Endothelial cell of umbilical vein (primary cell): ENCODE measurements around the gene ZHX3. TPM values are rescaled to one million over a fixed set of nuclear protein-coding genes. Genes with fewer than 3 reads are reported as not detected.

Experiments used
- BruUV-seq: library from RNA; stranded (reverse); fragments of 400-500 nt; replicated peaks from 2 replicates; lab custom pipeline; 2021; lab: Mats Ljungman, UMichigan
- CTCF ChIA-PET: fragments of 300-600, 350-600 bp; sonication (Branson Sonifier 250); formaldehyde crosslinking; loops from one replicate; lab custom pipeline; 2021; ENCODE audit warnings: antibody characterized with exemption, inconsistent platforms; lab: Charles Lee
- POLR2A ChIA-PET: fragments of 300-600, 350-600 bp; sonication (Branson Sonifier 250); formaldehyde crosslinking; loops from one replicate; lab custom pipeline; 2021; ENCODE audit warnings: antibody characterized with exemption, inconsistent platforms; lab: Charles Lee
- DNase-seq: peaks from one replicate; pipeline ENCODE4 v3.0.0-alpha.2; 2011; ENCODE audit warnings: low read depth, low spot score
- FAIRE-seq: peaks from 2 replicates; lab custom pipeline; 2011; peaks lifted over from hg19 to GRCh38; lab: Jason Lieb, UNC
- H2AFZ ChIP-seq: 2 replicates; pipeline ENCODE4 v1.6.0; 2012; ENCODE audit warnings: low read depth, low read length, control low read depth, inconsistent platforms
- H3K27ac ChIP-seq: 2 replicates; pipeline ENCODE4 v1.5.1; 2011; ENCODE audit warnings: low read depth, mild to moderate bottlenecking, control low read depth, low read length, moderate library complexity; ENCODE audit not compliant: insufficient read depth
- H3K27me3 ChIP-seq, 2 experiments: 2 replicates each; pipeline versions ENCODE4 v1.6.0 to v1.6.1; 2011; ENCODE audit warnings: low read length in 2 of 2, mixed read lengths in 1 of 2; ENCODE audit not compliant: control insufficient read depth in 2 of 2, insufficient read depth in 2 of 2
- H3K36me3 ChIP-seq, 2 experiments: 2 replicates in 1 of 2; 3 replicates in 1 of 2; pipeline ENCODE4 v1.5.1; 2011; ENCODE audit warnings: low read length in 2 of 2, mild to moderate bottlenecking in 1 of 2, moderate library complexity in 1 of 2; ENCODE audit not compliant: control insufficient read depth in 2 of 2, insufficient read depth in 2 of 2; ENCODE audit errors: extremely low read depth in 1 of 2
- H3K4me1 ChIP-seq: 3 replicates; pipeline ENCODE4 v1.5.1; 2011; ENCODE audit warnings: mild to moderate bottlenecking, low read length; ENCODE audit not compliant: control insufficient read depth, insufficient read depth; ENCODE audit errors: extremely low read depth
- H3K4me2 ChIP-seq: 2 replicates; pipeline ENCODE4 v1.6.1; 2011; ENCODE audit warnings: low read length, control low read depth, mixed read lengths; ENCODE audit not compliant: insufficient read depth
- H3K4me3 ChIP-seq, 3 experiments: fragments of 200-600 bp in 1 of 3; sonication (generic), shearing (Covaris generic) in 1 of 3; replicated peaks in 1 of 3; 2 replicates each; pipeline ENCODE4 v1.5.1; 2011 to 2016; ENCODE audit warnings: control low read depth in 3 of 3, low read length in 3 of 3, mild to moderate bottlenecking in 2 of 3, inconsistent platforms in 1 of 3, low read depth in 1 of 3, moderate library complexity in 1 of 3; ENCODE audit not compliant: insufficient read depth in 1 of 3
- H3K79me2 ChIP-seq: 2 replicates; pipeline ENCODE4 v1.6.0; 2012; ENCODE audit warnings: low read length, inconsistent platforms; ENCODE audit not compliant: control insufficient read depth, insufficient read depth
- H3K9ac ChIP-seq: replicated peaks from 2 replicates; pipeline ENCODE3; 2011; ENCODE audit warnings: low read length, control low read depth; ENCODE audit not compliant: insufficient read depth; ENCODE audit errors: extremely low read depth
- H3K9me1 ChIP-seq: replicated peaks from 3 replicates; pipeline ENCODE4 v1.6.0; 2011; ENCODE audit warnings: mild to moderate bottlenecking, low read length; ENCODE audit not compliant: control insufficient read depth, insufficient read depth; ENCODE audit errors: extremely low read depth
- H3K9me3 ChIP-seq: replicated peaks from 2 replicates; pipeline ENCODE4 v1.5.1; 2012; ENCODE audit warnings: low read length, inconsistent platforms; ENCODE audit not compliant: control insufficient read depth, insufficient read depth
- H4K20me1 ChIP-seq: replicated peaks from 2 replicates; pipeline ENCODE3; 2011; ENCODE audit warnings: mild to moderate bottlenecking, low read length; ENCODE audit not compliant: control insufficient read depth, insufficient read depth; ENCODE audit errors: extremely low read depth
- EZH2 ChIP-seq: IDR thresholded peaks from 2 replicates; pipeline ENCODE4 v1.6.1; 2012; ENCODE audit warnings: borderline replicate concordance, low read depth, mild to moderate bottlenecking, moderate library complexity, low read length, inconsistent platforms; ENCODE audit not compliant: severe bottlenecking
- FOS ChIP-seq: IDR thresholded peaks from 2 replicates; pipeline ENCODE4 v1.6.1; 2011; ENCODE audit warnings: mild to moderate bottlenecking, low read length, moderate library complexity, borderline replicate concordance; ENCODE audit not compliant: insufficient read depth
- GATA2 ChIP-seq: IDR thresholded peaks from 2 replicates; pipeline ENCODE4 v1.7.0; 2011; ENCODE audit warnings: low read depth, mild to moderate bottlenecking, moderate library complexity, mixed read lengths, low read length; ENCODE audit not compliant: insufficient read length, insufficient read depth
- JUN ChIP-seq: IDR thresholded peaks from 2 replicates; pipeline ENCODE4 v1.6.1; 2011; ENCODE audit warnings: borderline replicate concordance, low read depth; ENCODE audit not compliant: insufficient read length, insufficient read depth
- MYC ChIP-seq: IDR thresholded peaks from one replicate; pipeline ENCODE4 v1.6.1; 2011; ENCODE audit warnings: mild to moderate bottlenecking, low read depth, low read length
- POLR2A ChIP-seq: IDR thresholded peaks from 2 replicates; pipeline ENCODE4 v1.6.1; 2012; ENCODE audit warnings: low read depth, mild to moderate bottlenecking, control low read depth, low read length
- POLR2AphosphoS5 ChIP-seq: IDR thresholded peaks from 2 replicates; pipeline ENCODE4 v1.6.1; 2012; ENCODE audit warnings: low read depth, mild to moderate bottlenecking, control low read depth, low read length, moderate library complexity; ENCODE audit not compliant: insufficient read depth
- dilution Hi-C: fragments of 300-500 bp; cut with MboI; formaldehyde crosslinking; loops from one replicate; pipeline ENCODE4 v1.15.0; 2019; ENCODE audit warnings: low sequenced_read_pairs; ENCODE audit not compliant: extremely low pct_ligation_motif_present
- intact Hi-C: fragments of 100-400 bp; cut with micrococcal nuclease; formaldehyde crosslinking; loops from one replicate; pipeline ENCODE4 v1.10.0; 2022
- polyA plus RNA-seq, 4 experiments: library from polyadenylated mRNA; depleted of rRNA in 3 of 4; stranded (reverse) in 3 of 4; unstranded in 1 of 4; fragments of >200 nt; gene quantifications; 2 replicates each; pipeline versions ENCODE4 v1.2.1 to v1.2.3, GENCODE V29; 2011 to 2012; ENCODE audit warnings: missing spikeins in 1 of 4
- total RNA-seq: library from RNA; stranded (reverse); gene quantifications from 2 replicates; pipeline ENCODE4 v1.2.3, GENCODE V29; 2021
- TF ChIP-seq, protein P1 (sequence below), 2 donors: IDR thresholded peaks; 1 replicate in 1 of 2; 2 replicates in 1 of 2; pipeline ENCODE4 v1.5.1; 2011; ENCODE audit warnings: low read length in 2 of 2, mild to moderate bottlenecking in 2 of 2, moderate library complexity in 2 of 2, control low read depth in 1 of 2, inconsistent platforms in 1 of 2, low read depth in 1 of 2; ENCODE audit not compliant: insufficient read depth in 1 of 2; ENCODE audit errors: extremely low read depth in 1 of 2
- TF ChIP-seq, protein P2 (sequence below): IDR thresholded peaks from 2 replicates; pipeline ENCODE4 v1.6.1; 2011; ENCODE audit not compliant: insufficient read depth, insufficient read length

The ZHX3 gene
- total and polyA plus RNA-seq, 2 donors (not counting 3 experiments of a cell fraction or from before 2014, with no cell fraction given) = 7.4 to 17.8 TPM

DNA sequence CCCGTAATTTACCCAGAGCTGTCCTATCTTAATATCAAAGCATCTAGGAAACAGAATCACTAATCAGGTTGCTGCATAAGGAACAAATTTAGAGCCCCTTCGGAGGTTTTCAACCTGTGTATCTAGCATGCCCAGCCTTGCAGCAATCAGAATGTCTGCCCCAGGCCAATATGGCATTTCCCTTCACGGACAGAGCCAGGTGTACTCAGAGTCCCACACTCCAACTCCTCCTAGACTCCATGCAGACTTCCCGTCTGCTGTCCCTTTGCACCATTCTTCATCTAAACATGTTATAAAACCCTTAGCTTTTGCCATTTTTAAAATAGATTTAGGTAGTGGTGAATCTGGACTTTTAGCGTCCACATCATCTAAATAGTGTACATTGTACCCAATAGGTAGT lies 61.0 kb downstream of the ZHX3 start:
- Histone ChIP-seq H3K9me3 (no peaks in the 10 kb centered on the region), H3K79me2 (peaks cover 2% of the 10 kb centered on the region), H4K20me1 (no peaks in the 10 kb centered on the region), H2AFZ (no peak overlapping the region), H3K9ac (no peak overlapping the region), H3K4me2 (no peak overlapping the region), H3K9me1 (no peaks in the 10 kb centered on the region), H3K36me3 (no peaks in the 10 kb centered on the region), H3K27me3 (no peaks in the 10 kb centered on the region), H3K4me3 (no peak overlapping the region), H3K4me1 (peaks cover 4% of the 10 kb centered on the region), H3K27ac (no peak overlapping the region)
- FAIRE-seq (no peak), DNase-seq (no peak)
- TF ChIP-seq, protein P1, sequence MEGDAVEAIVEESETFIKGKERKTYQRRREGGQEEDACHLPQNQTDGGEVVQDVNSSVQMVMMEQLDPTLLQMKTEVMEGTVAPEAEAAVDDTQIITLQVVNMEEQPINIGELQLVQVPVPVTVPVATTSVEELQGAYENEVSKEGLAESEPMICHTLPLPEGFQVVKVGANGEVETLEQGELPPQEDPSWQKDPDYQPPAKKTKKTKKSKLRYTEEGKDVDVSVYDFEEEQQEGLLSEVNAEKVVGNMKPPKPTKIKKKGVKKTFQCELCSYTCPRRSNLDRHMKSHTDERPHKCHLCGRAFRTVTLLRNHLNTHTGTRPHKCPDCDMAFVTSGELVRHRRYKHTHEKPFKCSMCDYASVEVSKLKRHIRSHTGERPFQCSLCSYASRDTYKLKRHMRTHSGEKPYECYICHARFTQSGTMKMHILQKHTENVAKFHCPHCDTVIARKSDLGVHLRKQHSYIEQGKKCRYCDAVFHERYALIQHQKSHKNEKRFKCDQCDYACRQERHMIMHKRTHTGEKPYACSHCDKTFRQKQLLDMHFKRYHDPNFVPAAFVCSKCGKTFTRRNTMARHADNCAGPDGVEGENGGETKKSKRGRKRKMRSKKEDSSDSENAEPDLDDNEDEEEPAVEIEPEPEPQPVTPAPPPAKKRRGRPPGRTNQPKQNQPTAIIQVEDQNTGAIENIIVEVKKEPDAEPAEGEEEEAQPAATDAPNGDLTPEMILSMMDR (IDR thresholded peaks at IDR 0.05; ENCODE audit: extremely low read depth in 1 of 2, insufficient read depth in 1 of 2, low read depth in 1 of 2, low read length in 2 of 2) = no peak
- no peak for TF ChIP-seq POLR2A
- no peak for TF ChIP-seq MYC
- TF ChIP-seq POLR2AphosphoS5 = no peak
- TF ChIP-seq FOS = no peak
- TF ChIP-seq JUN = no peak
- no peak for TF ChIP-seq EZH2
- TF ChIP-seq, protein P2, sequence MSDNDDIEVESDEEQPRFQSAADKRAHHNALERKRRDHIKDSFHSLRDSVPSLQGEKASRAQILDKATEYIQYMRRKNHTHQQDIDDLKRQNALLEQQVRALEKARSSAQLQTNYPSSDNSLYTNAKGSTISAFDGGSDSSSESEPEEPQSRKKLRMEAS = no peak
- TF ChIP-seq GATA2 = no peak
- POLR2A ChIA-PET = no interaction called here
- no TSS peak for BruUV-seq
- dilution Hi-C loops (no loop called here), intact Hi-C loops (no loop called here)
- CTCF ChIA-PET = interaction anchor here (0.8 to 1.8 kb wide), 4 partner anchors 24 to 84 kb away, joined by 3 to 4 read pairs (median 4); partner anchors contain the start of gene LPIN3
